ENCODE measurements around the gene ATP1A4.
"Not testable (repeated sequence)": the region's sequence is repeated elsewhere in the genome, so short reads cannot be mapped to it uniquely, and the experiment has no call there.

Gene ATP1A4

DNA sequence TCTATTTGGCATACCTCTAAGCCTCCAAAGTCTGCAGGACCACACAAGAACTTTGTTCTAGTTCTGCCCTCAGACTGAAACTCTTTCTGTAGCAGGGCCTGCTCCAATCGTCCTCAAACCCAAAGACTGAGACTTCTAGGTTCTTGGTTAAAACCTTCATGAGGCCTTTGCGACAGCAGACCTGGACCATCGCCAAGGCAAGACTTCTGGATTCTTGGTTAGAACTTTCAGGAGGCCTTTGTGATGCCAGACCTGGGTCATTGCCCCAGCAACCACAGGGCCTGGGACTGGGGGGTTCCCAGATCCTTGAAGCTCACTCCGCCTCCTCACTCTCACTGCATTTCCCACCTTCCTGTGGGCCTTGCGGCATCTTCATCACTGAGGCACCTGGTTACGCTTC, at the start of gene ATP1A4:
Gene ATP1A4 (plus strand): TSS at position 301 of the 400 bp plus-strand sequence. CDS start 438 bp downstream, outside the sequence.
- DNase-seq = no peak

GRCh38 chr1:160101717-160102522, 49.5 kb upstream of the ATP1A4 start:
- no peak for DNase-seq

- no peak for DNase-seq
Measured at GRCh38 chr1:160103658-160104408, 47.6 kb upstream of the ATP1A4 start.

GRCh38 chr1:160104486-160104885, 46.9 kb upstream of the ATP1A4 start:
- DNase-seq = no peak

GRCh38 chr1:160105155-160105554, 46.2 kb upstream of the ATP1A4 start:
- no peak for DNase-seq

- no peak for DNase-seq
Measured at GRCh38 chr1:160107512-160107911, 43.9 kb upstream of the ATP1A4 start.

- no peak for DNase-seq
Measured at GRCh38 chr1:160108888-160109662, 42.3 kb upstream of the ATP1A4 start.

DNA sequence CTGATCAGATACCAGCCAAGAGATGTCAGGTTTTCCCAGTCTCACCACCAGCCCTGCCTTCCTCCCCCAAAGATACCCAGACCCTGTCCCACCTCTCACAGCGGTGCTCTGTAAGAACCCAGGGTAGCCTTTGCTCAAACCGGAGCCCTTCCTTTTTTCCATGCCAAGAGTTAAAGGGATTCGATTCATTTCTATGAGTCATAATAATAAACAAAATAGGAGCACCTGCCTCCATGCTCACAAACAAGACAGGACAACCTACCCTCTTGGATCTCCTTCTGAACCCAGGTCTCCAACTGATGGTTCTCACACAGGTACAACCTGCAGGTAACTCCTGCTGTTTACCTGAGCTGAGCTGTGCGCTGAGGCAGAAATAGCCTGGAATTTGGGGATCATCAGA, 41.7 kb upstream of the ATP1A4 start:
- no peak for DNase-seq

DNA sequence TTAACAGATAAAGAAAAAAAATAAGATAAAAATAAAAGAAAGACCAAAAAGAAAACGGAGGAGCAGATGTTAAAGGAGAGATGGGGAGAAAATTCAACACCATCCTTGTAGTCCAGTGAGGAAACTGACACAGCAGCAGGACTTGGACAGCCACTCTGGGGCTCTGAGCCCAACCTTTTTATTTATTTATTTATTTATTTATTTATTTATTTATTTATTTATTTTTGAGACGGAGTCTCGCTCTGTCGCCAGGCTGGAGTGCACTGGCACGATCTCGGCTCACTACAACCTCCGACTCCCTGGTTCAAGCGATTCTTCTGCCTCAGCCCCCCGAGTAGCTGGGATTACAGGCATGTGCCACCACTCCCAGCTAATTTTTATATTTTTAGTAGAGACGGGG, 39.9 kb upstream of the ATP1A4 start:
- DNase-seq = not testable (repeated sequence)

GRCh38 chr1:160112357-160112756, 39.0 kb upstream of the ATP1A4 start:
- no peak for DNase-seq

- DNase-seq = no peak
Measured at GRCh38 chr1:160113407-160113806, 38.0 kb upstream of the ATP1A4 start.

DNA sequence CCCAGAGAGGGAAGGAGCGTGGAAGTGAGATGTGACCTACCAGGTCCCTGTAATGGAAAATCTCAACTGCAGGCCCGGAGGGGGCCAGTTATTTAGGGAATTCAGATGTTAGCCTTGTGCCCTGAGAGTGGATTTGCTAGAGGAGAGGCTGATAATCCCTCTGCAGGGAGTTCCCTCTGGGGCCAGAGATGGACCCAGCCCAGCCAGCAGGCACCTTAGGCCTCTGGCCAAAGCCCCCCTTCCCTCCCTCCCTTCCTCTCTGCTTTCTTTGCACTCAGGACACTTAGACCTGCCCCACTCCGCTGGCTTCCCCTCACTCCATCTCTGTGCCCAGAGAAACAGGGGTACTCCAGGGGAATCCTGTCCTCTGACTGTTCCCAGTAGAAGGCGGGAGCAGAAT, 37.3 kb upstream of the ATP1A4 start:
- no peak for DNase-seq

GRCh38 chr1:160115545-160116282, 35.7 kb upstream of the ATP1A4 start, which contains the start of gene ATP1A2:
TSS of gene ATP1A2 (plus strand) at chr1:160115759. CDS start at chr1:160115862, 103 bp downstream.
- DNase-seq = no peak

DNA sequence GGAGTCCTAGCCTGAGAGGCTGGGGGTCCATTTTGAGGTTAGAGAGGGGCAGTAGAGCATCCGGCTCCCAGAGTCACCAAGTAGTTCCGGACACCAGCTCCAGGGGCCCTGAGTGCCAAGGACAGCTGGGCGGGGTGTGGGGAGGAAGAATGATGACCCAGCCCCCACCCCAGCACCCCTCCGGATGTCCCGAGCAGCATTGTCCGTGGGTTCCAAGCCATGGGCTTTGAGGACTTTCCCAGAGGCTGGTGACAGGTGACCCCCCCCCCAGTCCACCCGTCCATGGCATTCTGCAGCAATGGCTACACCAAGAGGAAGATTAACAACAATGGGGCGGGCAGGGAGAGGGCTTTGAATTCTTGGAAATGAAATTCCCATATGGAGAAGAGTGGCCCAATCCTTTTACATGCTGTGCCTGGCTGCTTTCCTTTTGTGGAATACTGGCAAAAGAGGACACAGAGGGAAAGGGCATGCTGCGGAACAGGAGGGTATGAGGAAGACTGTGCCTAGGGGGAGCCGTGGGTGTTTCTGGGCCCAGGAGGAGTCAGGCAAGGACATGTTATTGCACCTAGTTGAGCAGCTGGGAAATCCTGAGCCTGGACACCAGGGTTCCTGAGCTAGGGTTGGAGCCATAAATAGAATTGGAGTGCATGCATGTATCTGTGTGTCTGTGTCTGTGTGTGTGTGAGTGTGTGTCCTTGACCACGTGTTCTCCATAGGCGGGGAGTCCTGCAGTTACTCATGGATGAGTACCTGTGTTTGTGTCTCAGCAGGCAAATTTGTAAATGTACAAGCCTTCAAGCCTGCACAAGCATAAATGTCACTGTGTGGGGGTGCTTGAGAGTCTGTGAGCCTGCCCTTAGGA, 34.9 kb upstream of the ATP1A4 start:
- DNase-seq = no peak

DNA sequence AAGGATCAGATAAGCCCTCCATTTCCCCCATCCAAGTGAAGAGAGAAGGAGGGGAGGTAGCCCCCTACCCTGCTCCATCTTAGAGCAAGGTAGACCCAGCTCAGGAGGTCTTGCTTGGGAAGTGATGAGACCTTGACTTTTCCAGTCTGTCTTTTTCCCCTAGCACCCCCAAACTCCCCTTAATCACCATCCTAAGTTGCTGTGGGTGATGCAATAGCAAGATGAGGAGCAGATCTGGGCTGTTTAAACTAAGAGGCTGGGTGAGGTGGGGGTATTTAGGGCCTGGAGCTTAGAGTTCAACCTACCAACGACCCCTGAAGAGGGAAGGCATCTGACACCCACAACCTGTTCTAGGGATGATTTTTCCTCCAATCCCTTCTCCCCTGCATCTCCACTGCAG, 34.1 kb upstream of the ATP1A4 start:
- no peak for DNase-seq

DNA sequence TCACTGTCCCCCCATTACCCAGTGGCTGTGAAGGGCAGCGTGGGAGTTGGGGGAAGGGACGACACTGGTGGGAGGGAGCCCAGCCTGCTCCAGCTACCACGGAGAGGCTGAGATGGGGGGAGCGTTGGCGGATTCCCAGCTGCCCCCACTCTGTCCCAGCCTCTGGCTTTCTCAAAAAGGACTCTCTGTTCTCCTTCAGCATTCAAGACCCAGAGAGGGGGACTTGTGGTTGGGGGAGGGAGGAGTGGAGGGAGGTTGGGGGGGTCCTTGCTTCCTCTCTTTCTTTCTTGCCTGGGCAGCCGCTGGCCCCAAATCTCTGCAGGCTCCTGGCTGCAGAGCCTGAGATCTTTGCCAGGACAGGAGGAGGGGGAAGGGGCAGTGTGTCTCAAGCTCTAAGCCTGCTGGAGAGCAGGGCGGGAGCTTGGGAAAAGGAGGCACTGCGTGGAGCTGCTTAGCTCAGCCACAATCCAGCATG, 33.7 kb upstream of the ATP1A4 start:
- DNase-seq = no peak

DNA sequence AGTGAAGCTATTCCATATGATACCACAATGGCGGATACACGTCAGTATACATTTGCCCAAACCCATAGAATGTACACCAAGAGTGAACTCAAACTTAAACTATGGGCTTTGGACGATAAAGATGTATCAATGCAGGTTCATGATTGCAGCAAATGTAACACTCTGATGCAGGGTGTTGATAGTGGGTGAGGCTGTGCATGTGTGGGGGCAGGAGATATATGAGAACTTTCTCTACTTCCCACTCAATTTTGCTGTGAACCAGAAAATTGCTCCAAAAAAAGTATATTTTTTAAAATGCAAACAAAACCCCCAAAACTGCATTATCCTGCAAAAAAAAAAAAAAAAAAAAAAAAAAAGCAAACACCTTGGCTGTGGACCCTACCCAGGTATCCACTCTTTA, 32.5 kb upstream of the ATP1A4 start:
- DNase-seq = no peak

DNA sequence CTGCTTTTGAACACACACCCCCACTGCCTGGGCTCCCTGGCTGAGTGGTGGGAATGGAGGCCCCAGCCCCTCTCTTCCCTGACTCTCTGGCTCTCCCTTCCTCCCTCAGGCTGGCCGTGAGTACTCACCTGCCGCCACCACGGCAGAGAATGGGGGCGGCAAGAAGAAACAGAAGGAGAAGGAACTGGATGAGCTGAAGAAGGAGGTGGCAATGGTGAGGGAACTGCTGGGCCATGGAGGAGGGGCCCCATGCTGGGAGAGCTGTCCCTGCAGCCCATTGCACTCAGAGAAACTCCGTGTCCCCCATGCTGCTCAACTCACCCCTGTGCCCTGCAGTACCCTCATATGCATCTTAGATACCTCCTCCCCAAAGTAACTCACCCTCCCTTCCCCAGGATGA, 30.6 kb upstream of the ATP1A4 start:
- DNase-seq = no peak

DNA sequence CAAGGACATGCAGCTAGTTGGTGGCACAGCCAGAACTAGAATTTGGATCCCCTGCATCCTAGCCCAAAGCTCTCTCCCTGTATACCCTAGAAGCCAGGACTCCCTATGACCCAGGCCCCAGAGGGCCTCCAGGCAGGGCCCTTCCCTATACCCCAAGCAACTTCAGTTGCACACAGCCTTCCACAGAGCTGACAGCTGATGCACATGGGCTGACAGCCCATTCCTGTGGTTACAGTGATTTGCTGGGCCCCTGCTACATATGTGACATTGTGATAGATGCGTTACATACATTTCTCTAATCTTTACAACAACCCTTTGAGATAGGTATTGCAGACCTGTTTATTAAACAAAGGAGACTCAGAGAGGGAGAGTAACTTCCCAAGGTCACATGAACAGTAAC, 30.0 kb upstream of the ATP1A4 start:
- DNase-seq = no peak

DNA sequence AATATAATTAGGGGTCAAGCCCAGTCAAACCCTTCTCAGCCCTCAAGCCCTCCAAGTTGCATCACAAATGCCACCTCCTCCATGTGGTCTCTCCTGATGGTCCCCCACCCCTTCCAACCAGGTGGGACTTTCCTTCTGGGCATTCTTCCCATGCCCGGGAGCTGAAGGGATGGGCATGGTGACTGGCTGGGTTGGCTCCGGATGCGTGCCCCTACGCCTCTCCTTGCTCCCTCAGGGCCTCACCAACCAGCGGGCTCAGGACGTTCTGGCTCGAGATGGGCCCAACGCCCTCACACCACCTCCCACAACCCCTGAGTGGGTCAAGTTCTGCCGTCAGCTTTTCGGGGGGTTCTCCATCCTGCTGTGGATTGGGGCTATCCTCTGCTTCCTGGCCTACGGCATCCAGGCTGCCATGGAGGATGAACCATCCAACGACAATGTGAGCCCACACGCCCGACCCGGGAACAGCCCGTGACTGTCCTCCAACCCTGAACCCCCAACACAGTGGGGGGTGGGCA, 28.4 kb upstream of the ATP1A4 start:
- no peak for DNase-seq

- no peak for DNase-seq
Measured at GRCh38 chr1:160123726-160124125, 27.7 kb upstream of the ATP1A4 start.
